Left ventricle myocardium inferior (tissue), 1 donor: ENCODE results near the gene RTF1. TPM values are rescaled to one million over a fixed set of nuclear protein-coding genes. Genes with fewer than 3 reads are reported as not detected.
"Not testable (repeated sequence)": the region's sequence is repeated elsewhere in the genome, so short reads cannot be mapped to it uniquely, and the experiment has no call there.

ENCODE experiments used
- DNase-seq: peaks from one replicate; pipeline ENCODE4 v3.0.0-alpha.2; 2020
- H3K27ac ChIP-seq: fragments of 200-600 bp; replicated peaks from 2 replicates; pipeline ENCODE4 v1.8.0; 2021
- H3K27me3 ChIP-seq: fragments of 200-600 bp; 2 replicates; pipeline ENCODE4 v1.8.0; 2021; ENCODE audit warnings: low read depth
- H3K36me3 ChIP-seq: fragments of 200-600 bp; 2 replicates; pipeline ENCODE4 v1.8.0; 2021
- H3K4me1 ChIP-seq: fragments of 200-600 bp; 2 replicates; pipeline ENCODE4 v1.8.0; 2021
- H3K4me3 ChIP-seq: fragments of 200-600 bp; 2 replicates; pipeline ENCODE4 v1.8.0; 2021; ENCODE audit warnings: mild to moderate bottlenecking, moderate library complexity
- H3K9me3 ChIP-seq: fragments of 200-600 bp; replicated peaks from 2 replicates; pipeline ENCODE4 v1.8.0; 2021
- intact Hi-C: fragments of 100-400 bp; cut with micrococcal nuclease; formaldehyde crosslinking; loops from one replicate; pipeline ENCODE4 v1.11.0; 2022
- total RNA-seq: library from RNA; stranded (reverse); fragmentation: NEBNext Ultra II Directional; extraction: Animal tissue kit (Norgen Biotek cat#: 25700); gene quantifications from one replicate; pipeline ENCODE4 v1.2.1, GENCODE V29; 2021
- TF ChIP-seq, protein P1 (sequence below): fragments of 200-600 bp; IDR thresholded peaks from 2 replicates; pipeline ENCODE4 v1.8.0; 2021; ENCODE audit warnings: antibody characterized with exemption, mild to moderate bottlenecking, borderline replicate concordance
- donor health status: DM: no; HTN: yes; CAD: no; lungs with severe emphysema.

Gene RTF1
- total RNA-seq, 1 donor from 2014 or later, result 23.4 TPM

DNA sequence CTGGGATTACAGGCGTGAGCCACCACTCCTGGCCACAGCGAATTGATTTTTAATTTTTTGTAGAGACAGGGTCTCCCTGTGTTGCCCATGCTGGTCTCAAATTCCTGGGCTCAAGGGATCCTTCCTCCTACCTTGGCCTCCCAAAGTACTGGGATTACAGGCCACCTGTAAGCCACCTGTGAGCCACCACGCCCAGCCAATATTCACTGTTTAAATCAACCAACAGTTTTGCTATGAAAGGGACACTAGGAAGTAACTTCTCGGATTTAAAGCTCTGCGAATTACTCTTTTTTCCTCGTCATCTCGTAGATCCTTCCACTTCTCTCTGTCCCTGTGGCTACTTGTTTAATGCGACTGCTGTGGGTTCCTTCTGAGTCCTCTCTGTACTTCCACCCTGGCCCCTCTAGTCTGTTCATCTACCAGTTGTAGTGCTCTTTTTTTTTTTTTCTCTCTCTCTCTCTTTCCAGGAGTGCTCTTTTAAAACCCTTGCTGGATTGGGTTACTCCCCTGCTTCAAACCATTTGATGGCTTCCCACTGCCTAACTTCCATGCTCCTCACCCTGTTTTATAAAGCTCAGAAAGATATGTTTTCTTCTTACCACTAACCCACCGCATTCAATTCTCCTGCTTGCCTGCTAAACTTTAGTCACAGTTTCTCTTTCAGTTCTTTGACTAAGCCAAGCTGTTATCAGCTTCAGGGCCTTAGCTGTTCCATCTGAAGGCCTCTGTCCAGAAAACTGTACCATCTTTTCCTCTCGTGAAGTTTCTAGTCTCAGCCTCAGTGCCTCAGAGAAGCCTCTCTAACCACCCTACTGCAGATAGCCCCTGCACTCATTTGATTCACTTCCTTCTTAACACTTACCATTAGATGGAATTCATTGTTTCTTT lies 12.4 kb downstream of the RTF1 start:
- DNase-seq, result no peak
- no peaks in the 10 kb centered on the region for H3K9me3 ChIP-seq
- H3K4me3 ChIP-seq, result no peak overlapping the region
- intact Hi-C loops, result no loop called here
- H3K27me3 ChIP-seq, result no peaks in the 10 kb centered on the region
- no peak overlapping the region for H3K27ac ChIP-seq
- TF ChIP-seq, protein P1, sequence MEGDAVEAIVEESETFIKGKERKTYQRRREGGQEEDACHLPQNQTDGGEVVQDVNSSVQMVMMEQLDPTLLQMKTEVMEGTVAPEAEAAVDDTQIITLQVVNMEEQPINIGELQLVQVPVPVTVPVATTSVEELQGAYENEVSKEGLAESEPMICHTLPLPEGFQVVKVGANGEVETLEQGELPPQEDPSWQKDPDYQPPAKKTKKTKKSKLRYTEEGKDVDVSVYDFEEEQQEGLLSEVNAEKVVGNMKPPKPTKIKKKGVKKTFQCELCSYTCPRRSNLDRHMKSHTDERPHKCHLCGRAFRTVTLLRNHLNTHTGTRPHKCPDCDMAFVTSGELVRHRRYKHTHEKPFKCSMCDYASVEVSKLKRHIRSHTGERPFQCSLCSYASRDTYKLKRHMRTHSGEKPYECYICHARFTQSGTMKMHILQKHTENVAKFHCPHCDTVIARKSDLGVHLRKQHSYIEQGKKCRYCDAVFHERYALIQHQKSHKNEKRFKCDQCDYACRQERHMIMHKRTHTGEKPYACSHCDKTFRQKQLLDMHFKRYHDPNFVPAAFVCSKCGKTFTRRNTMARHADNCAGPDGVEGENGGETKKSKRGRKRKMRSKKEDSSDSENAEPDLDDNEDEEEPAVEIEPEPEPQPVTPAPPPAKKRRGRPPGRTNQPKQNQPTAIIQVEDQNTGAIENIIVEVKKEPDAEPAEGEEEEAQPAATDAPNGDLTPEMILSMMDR, result no peak
- H3K4me1 ChIP-seq, result peaks cover 9% of the 10 kb centered on the region
- H3K36me3 ChIP-seq, result no peaks in the 10 kb centered on the region

DNA sequence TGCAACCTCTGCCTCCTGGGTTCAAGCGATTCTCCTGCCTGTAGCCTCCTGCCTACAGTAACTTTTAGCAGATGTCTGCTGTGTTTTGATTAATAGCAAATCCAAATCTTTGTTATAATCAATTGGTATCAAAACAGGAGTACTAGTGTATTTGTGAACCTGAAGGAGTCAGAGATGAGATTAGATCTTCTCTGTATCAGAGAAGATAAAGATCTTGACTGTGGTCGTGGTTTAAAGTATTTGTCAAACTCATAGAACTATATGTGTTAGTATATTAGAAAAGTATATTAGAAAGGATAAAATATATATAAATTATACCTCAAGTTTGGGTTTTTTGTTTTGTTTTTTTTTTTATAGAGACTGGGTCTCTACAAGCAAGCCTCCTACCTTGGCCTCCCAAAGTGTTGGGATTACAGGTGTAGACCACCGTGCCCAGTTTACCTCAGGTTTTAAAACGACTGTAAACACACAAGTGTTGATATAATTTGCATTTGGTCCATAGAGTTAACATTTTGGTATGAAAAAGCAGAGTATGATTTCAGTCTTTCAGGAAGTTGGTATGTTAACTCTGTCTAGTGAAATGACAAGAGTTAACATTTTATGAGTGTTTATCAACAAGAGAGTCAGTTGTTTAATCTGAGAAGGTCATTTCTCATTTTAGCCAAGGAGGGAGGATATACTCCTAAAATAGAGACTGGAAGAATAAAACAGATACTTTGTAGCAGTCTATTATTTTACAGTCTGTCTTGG lies 18.3 kb downstream of the RTF1 start:
- TF ChIP-seq, protein P1, result no peak
- peaks cover 3% of the 10 kb centered on the region for H3K4me1 ChIP-seq
- intact Hi-C loops, result no loop called here

DNA sequence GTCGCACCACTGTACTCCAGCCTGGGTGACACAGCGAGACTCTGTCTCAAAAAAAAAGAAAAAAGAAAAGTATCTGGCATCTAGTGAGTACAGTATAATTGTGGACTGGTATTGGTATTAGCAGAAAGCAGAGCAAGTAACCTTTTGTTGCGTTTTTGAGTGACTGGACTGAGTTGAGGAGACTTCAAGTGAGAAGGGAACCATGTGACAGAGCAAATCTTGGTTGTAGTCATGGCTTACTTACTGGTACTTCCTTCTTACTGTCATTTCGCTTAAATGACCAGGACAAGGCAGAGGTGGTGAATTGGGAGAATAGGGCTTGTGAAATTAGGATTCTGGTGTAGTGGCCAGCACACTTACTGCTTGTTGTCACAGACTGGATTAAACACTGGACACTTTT lies 20.6 kb downstream of the RTF1 start:
- intact Hi-C loops, result no loop called here
- H3K36me3 ChIP-seq, result peaks cover 41% of the 10 kb centered on the region

More for the DNA sequence above, 18.3 kb downstream of the RTF1 start:
- Histone ChIP-seq H3K27ac (no peak overlapping the region), H3K9me3 (no peaks in the 10 kb centered on the region), H3K4me3 (no peak overlapping the region), H3K36me3 (peaks cover 22% of the 10 kb centered on the region), H3K27me3 (no peaks in the 10 kb centered on the region)
- no peak for DNase-seq

DNA sequence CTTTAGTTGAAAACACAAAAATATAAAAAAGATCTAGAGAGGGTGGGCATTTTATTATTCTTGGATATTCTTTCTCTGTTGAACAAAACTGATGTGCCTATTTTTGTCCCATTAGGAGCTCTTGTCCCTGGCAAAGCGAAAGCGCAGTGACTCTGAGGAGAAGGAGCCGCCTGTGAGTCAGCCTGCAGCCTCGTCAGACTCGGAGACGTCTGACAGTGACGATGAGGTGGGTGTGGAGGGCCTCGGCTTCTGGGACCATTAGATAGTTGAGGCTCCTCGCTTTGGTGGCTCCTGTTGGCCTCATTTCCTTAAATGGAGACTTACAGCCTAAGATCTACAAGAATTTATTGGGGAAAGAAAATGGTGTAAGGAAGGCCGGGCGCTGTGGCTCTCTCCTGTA lies 21.3 kb downstream of the RTF1 start:
- intact Hi-C loops, result no loop called here
- TF ChIP-seq, protein P1, result no peak
- Histone ChIP-seq H3K36me3 (peaks cover 41% of the 10 kb centered on the region), H3K27ac (no peak overlapping the region), H3K4me3 (no peak overlapping the region), H3K27me3 (no peaks in the 10 kb centered on the region), H3K4me1 (peaks cover 3% of the 10 kb centered on the region), H3K9me3 (no peaks in the 10 kb centered on the region)
- DNase-seq, result no peak

More for the DNA sequence above, 20.6 kb downstream of the RTF1 start:
- H3K27ac ChIP-seq, result no peak overlapping the region
- TF ChIP-seq, protein P1, result no peak
- H3K27me3 ChIP-seq, result no peaks in the 10 kb centered on the region
- no peaks in the 10 kb centered on the region for H3K9me3 ChIP-seq
- H3K4me3 ChIP-seq, result no peak overlapping the region
- no peak for DNase-seq
- peaks cover 3% of the 10 kb centered on the region for H3K4me1 ChIP-seq

DNA sequence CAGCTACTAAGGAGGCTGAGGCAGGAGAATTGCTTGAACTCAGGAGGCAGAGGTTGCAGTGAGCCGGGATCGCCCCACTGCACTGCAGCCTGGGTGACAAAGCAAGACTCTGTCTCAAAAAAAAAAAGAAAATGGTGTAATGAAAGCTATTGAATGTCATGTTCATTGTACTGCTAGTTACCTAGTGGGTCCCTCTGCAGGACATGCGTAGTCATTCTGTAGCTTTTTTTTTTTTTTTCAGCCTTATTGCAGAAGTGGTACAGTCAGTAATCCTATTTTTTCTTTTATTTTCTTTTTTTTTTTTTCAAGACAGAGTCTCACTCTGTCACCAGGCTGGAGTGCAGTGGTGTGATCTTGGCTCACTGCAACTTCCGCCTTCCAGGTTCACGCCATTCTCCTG lies 21.9 kb downstream of the RTF1 start:
- H3K9me3 ChIP-seq, H3K4me3 ChIP-seq, DNase-seq, intact Hi-C loops, H3K4me1 ChIP-seq, H3K27ac ChIP-seq, H3K27me3 ChIP-seq: not testable (repeated sequence)
- peaks cover 41% of the 10 kb centered on the region for H3K36me3 ChIP-seq

DNA sequence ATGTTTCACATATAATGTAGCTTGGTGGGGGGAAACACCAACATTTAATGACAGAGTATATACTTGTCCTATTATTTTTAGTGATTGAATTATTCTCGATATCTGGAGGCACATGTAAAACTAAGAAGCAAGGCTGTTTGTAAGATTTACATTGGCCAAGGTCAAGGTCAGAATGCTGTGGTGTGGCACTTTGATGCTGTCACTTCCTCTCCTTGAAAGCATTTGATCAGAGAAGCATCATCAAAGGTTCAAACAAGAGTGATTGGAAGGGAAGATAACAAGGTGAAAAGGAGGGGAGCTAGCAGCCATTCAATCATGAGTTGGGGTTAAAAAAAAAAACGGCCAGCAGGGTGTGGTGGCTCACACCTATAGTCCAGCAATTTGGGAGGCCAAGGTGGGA lies 26.4 kb downstream of the RTF1 start:
- H3K27me3 ChIP-seq, result no peaks in the 10 kb centered on the region
- intact Hi-C loops, result no loop called here
- H3K36me3 ChIP-seq, result peaks cover 39% of the 10 kb centered on the region
- DNase-seq, result no peak
- H3K27ac ChIP-seq, result no peak overlapping the region
- no peak overlapping the region for H3K4me3 ChIP-seq
- no peaks in the 10 kb centered on the region for H3K9me3 ChIP-seq
- TF ChIP-seq, protein P1, result no peak
- no peaks in the 10 kb centered on the region for H3K4me1 ChIP-seq
